Sigmoid colon (tissue), 7 donors: ENCODE measurements around the gene ARHGAP1. TPM values are rescaled to one million over a fixed set of nuclear protein-coding genes. Genes with fewer than 3 reads are reported as not detected.

Source experiments
- DNase-seq: peaks from one replicate; pipeline ENCODE4 v3.0.0-alpha.2; 2019
- H3K27ac ChIP-seq, 4 donors: fragments of 200-600 bp; sonication (generic); one replicate each; pipeline ENCODE4 v1.5.1; 2016 to 2019; ENCODE audit warnings: mild to moderate bottlenecking in 1 of 4
- H3K27me3 ChIP-seq, 3 donors: fragments of 200-600 bp; sonication (generic); one replicate each; pipeline ENCODE4 v1.5.1; 2019; ENCODE audit warnings: mild to moderate bottlenecking in 1 of 3
- H3K36me3 ChIP-seq, 4 donors: fragments of 200-600 bp; sonication (generic); one replicate each; pipeline ENCODE4 v1.5.1; 2016 to 2019
- H3K4me1 ChIP-seq, 4 donors: fragments of 200-600 bp; sonication (generic); one replicate each; pipeline ENCODE4 v1.5.1; 2017 to 2019
- H3K4me3 ChIP-seq, 4 donors: fragments of 200-600 bp; sonication (generic); one replicate each; pipeline ENCODE4 v1.5.1; 2017 to 2019; ENCODE audit warnings: mild to moderate bottlenecking in 2 of 4, moderate library complexity in 1 of 4
- H3K9me3 ChIP-seq, 4 donors: fragments of 200-600 bp in 3 of 4; sonication (generic) in 3 of 4; one replicate each; pipeline versions ENCODE4 v1.5.1 to v1.6.1; 2013 to 2019
- EP300 ChIP-seq, 4 donors: sonication (generic); formaldehyde crosslinking; IDR thresholded peaks; one replicate each; pipeline ENCODE4 v1.6.1; 2017; ENCODE audit warnings: antibody characterized with exemption in 4 of 4
- POLR2A ChIP-seq, 2 donors: fragments of 450-650 bp; IDR thresholded peaks; one replicate each; pipeline ENCODE4 v1.6.1; 2016; ENCODE audit warnings: antibody characterized with exemption in 2 of 2, mild to moderate bottlenecking in 2 of 2, moderate library complexity in 2 of 2
- POLR2AphosphoS5 ChIP-seq, 4 donors: sonication (generic); formaldehyde crosslinking; IDR thresholded peaks; one replicate each; pipeline ENCODE4 v1.6.1; 2017; ENCODE audit warnings: antibody characterized with exemption in 4 of 4
- WGBS, 2 donors: extraction: QIAGEN DNeasy Blood & Tissue Kit; methylation state at CpG; one replicate each; pipeline ENCODE4 v1.1.7; 2013; 5-methylcytosine and 5-hydroxymethylcytosine counted together
- intact Hi-C: fragments of 100-400 bp; cut with DNase I; formaldehyde crosslinking; loops from one replicate; pipeline ENCODE4 v1.15.1; 2023
- polyA plus RNA-seq, 3 donors: library from polyadenylated mRNA; stranded (reverse); fragments of 200-250 nt; gene quantifications; one replicate each; pipeline ENCODE4 v1.2.3, GENCODE V29; 2013
- total RNA-seq, 4 donors: library from RNA; depleted of rRNA; stranded (reverse); fragments of >200 nt; gene quantifications; one replicate each; pipeline ENCODE4 v1.1.0, GENCODE V29; 2016
- TF ChIP-seq, protein P1 (sequence below), 4 experiments: fragments of 450-650 bp in 3 of 4; fragments of 200-600 bp in 1 of 4; IDR thresholded peaks; one replicate each; pipeline ENCODE4 v1.5.1; 2016 to 2019; ENCODE audit warnings: antibody characterized with exemption in 4 of 4, mild to moderate bottlenecking in 3 of 4, moderate library complexity in 2 of 4
- donor health status: healthy with polysubstance abuse.
- donor health status: Bipolar disorder and iron deficiency.
- donor health status: healthy.

ARHGAP1 gene
- total and polyA plus RNA-seq, 7 donors = 25.0 to 78.2 (median 41.2) TPM

DNA sequence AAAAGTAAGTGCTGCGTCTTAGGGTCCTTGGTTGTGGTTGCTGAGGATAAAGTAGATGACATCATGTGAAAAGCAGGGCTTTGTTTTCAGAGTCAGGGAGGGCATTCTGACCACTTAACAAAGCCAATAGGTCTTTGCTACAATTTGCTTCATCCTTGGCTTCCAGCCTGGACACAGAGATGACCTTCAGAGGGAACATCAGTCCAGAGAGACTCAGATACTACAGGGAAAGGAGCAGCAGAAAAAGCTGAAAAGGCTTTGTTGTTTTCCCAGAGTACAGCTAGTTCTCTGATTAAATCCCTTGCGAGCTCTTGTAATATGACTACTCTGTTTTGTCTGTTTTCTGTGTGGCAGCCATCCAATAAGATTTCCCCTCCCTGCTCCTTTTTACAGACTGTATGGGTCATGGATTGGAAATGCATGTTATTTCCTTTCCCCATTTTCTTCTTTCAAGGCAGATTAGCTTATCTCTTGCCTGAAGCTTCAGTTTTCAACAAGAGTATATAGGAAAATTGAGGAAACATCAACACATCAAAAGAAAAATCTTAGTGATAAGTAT lies 51.2 kb downstream of the ARHGAP1 start:
- H3K27me3 ChIP-seq = no peaks in the 10 kb centered on the region
- intact Hi-C loops = no loop called here

DNA sequence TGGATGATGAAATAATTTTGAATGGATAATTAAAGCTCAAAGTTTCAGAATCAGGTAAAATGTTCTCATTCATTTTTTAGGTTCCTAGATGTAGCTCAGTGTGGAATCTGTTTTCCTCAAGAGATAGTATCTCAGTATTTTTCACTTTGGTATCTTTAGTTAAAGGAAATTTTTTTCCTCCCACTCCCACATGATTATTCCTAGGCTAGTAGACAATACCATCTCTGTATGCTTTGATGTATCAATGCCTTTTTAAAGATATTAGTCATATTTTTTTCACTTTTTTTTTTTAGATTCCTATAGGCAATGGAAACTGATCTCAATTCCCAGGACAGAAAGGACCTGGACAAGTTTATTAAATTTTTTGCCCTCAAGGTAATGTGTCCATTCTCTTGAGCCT lies 56.4 kb downstream of the ARHGAP1 start:
- no peaks in the 10 kb centered on the region for H3K27me3 ChIP-seq
- H3K4me3 ChIP-seq = no peak overlapping the region
- no peaks in the 10 kb centered on the region for H3K9me3 ChIP-seq
- TF ChIP-seq POLR2AphosphoS5 (IDR thresholded peaks at IDR 0.05) = no peak
- no peak for TF ChIP-seq POLR2A (IDR thresholded peaks at IDR 0.05)
- no peak for TF ChIP-seq EP300 (IDR thresholded peaks at IDR 0.05)
- TF ChIP-seq, protein P1, sequence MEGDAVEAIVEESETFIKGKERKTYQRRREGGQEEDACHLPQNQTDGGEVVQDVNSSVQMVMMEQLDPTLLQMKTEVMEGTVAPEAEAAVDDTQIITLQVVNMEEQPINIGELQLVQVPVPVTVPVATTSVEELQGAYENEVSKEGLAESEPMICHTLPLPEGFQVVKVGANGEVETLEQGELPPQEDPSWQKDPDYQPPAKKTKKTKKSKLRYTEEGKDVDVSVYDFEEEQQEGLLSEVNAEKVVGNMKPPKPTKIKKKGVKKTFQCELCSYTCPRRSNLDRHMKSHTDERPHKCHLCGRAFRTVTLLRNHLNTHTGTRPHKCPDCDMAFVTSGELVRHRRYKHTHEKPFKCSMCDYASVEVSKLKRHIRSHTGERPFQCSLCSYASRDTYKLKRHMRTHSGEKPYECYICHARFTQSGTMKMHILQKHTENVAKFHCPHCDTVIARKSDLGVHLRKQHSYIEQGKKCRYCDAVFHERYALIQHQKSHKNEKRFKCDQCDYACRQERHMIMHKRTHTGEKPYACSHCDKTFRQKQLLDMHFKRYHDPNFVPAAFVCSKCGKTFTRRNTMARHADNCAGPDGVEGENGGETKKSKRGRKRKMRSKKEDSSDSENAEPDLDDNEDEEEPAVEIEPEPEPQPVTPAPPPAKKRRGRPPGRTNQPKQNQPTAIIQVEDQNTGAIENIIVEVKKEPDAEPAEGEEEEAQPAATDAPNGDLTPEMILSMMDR (IDR thresholded peaks at IDR 0.05) = no peak
- intact Hi-C loops = no loop called here
- H3K27ac ChIP-seq = no peak overlapping the region
- peaks cover 0 to 5% (median 2%) of the 10 kb centered on the region in 4 donors for H3K4me1 ChIP-seq
- peaks cover 5 to 49% (median 25%) of the 10 kb centered on the region in 4 donors for H3K36me3 ChIP-seq
- DNase-seq = no peak

More for the DNA sequence above, 51.2 kb downstream of the ARHGAP1 start:
- H3K9me3 ChIP-seq = no peaks in the 10 kb centered on the region
- TF ChIP-seq POLR2AphosphoS5 (IDR thresholded peaks at IDR 0.05) = peak in 3 of 4 donors; percentile 38 to 66 (median 51)
- no peak for TF ChIP-seq EP300 (IDR thresholded peaks at IDR 0.05)
- H3K27ac ChIP-seq = peak overlapping the region; percentile 53 to 75 (median 55)
- peaks cover 0 to 13% (median 3%) of the 10 kb centered on the region in 4 donors for H3K4me1 ChIP-seq
- H3K4me3 ChIP-seq = no peak overlapping the region
- peaks cover 12 to 98% (median 55%) of the 10 kb centered on the region in 4 donors for H3K36me3 ChIP-seq
- WGBS, 2 donors = 81 to 86% methylated on average over 2 of the region's 2 CpGs
- peak; percentile 88 for DNase-seq

DNA sequence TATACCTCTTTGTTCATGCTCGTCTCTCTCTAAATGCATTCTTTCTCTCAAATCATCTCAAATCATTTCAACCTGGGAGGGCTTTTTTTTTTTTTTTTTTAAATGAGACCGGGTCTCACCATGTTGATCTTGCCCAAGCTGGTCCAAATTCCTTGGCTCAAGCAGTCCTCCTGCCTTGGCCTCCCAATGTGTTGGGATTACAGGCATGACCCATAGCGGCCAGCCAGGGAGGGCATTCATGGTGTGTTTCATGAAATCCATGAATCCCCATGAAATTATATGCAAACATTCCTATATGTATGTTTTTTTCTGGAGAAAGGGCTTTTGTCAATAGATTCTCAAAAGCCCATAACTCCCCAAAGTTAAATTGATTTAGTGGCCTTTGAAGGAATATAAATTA lies 56.9 kb downstream of the ARHGAP1 start:
- Histone ChIP-seq H3K9me3 (no peaks in the 10 kb centered on the region), H3K4me1 (peaks cover 0 to 5% (median 2%) of the 10 kb centered on the region in 4 donors), H3K4me3 (no peak overlapping the region), H3K36me3 (peaks cover 5 to 46% (median 25%) of the 10 kb centered on the region in 4 donors), H3K27me3 (no peaks in the 10 kb centered on the region), H3K27ac (no peak overlapping the region)
- WGBS, 2 donors = 84 to 97% methylated on average over 3 of the region's 3 CpGs
- no peak for TF ChIP-seq POLR2AphosphoS5 (IDR thresholded peaks at IDR 0.05)
- TF ChIP-seq POLR2A (IDR thresholded peaks at IDR 0.05) = no peak
- no peak for TF ChIP-seq EP300 (IDR thresholded peaks at IDR 0.05)
- TF ChIP-seq, protein P1 (IDR thresholded peaks at IDR 0.05) = no peak
- no peak for DNase-seq
- intact Hi-C loops = no loop called here

DNA sequence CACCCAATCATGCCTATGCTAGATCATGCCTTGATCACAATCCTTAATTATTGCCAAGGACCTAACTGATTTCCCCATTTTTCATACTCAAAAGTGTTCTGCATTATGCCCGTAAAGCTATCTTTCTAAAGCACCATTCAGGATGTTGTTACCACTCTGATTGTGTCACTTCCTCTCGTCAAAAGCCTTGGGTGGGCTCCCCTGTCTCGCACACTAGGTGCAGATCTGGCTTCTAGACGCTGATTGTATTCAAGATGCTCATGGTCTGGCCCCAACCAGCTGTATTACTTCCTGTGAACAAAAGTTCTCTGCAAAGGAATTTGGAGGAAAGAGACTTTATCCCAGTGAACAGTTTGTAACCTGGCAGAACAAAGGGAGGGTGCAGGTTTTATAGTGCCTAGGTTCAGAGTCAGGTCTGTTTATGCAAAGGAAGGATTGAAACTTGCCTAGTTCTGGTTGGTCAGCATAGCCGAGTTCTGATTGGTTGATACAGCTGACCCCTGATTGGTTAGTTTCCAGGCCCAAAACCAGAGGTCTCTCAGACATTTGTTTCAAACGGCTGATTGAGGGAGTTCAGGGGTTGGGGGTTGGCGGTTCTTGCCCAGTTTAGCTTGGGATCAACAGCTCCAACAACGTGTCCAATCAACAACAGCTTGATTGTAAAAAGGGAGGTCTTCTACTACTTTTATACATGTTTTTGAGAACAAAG lies 57.6 kb downstream of the ARHGAP1 start:
- no peaks in the 10 kb centered on the region for H3K27me3 ChIP-seq
- H3K27ac ChIP-seq = no peak overlapping the region
- H3K36me3 ChIP-seq = peaks cover 5 to 38% (median 22%) of the 10 kb centered on the region in 4 donors
- DNase-seq = no peak
- peaks cover 0 to 3% (median 0%) of the 10 kb centered on the region in 4 donors for H3K4me1 ChIP-seq
- no peaks in the 10 kb centered on the region for H3K9me3 ChIP-seq
- no peak overlapping the region for H3K4me3 ChIP-seq
- no peak for TF ChIP-seq POLR2AphosphoS5 (IDR thresholded peaks at IDR 0.05)
- TF ChIP-seq EP300 (IDR thresholded peaks at IDR 0.05) = no peak
- TF ChIP-seq, protein P1 (IDR thresholded peaks at IDR 0.05) = no peak
- no peak for TF ChIP-seq POLR2A (IDR thresholded peaks at IDR 0.05)
- 91 to 97% methylated on average over 8 of the region's 8 CpGs for WGBS, 2 donors
- intact Hi-C loops = no loop called here

DNA sequence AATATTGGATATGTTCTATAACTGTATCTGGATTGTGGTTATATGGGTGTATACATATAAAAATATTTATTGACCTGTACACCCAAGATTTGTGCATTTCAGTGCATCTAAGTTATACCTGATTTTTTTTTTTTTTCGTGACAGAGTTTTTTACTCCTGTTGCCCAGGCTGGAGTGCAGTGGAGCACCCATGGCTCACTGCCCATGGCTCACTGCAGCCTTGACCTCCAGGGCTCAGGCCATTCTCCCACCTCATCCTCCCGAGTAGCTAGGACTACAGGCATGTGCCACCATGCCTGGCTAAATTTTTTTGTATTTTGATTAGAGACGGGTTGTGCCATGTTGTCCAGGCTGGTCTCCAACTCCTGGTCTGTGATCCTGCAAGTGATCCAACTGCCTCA lies 58.8 kb downstream of the ARHGAP1 start:
- H3K4me1 ChIP-seq = no peaks in the 10 kb centered on the region
- no peak for TF ChIP-seq EP300 (IDR thresholded peaks at IDR 0.05)
- TF ChIP-seq, protein P1 (IDR thresholded peaks at IDR 0.05) = no peak
- TF ChIP-seq POLR2AphosphoS5 (IDR thresholded peaks at IDR 0.05) = no peak
- TF ChIP-seq POLR2A (IDR thresholded peaks at IDR 0.05) = no peak
- no peaks in the 10 kb centered on the region for H3K9me3 ChIP-seq
- no peak overlapping the region for H3K27ac ChIP-seq
- H3K36me3 ChIP-seq = peaks cover 0 to 34% (median 11%) of the 10 kb centered on the region in 4 donors
- no peak for DNase-seq
- 92% methylated on average over 3 of the region's 3 CpGs for WGBS, 2 donors
- intact Hi-C loops = no loop called here
- no peaks in the 10 kb centered on the region for H3K27me3 ChIP-seq
- no peak overlapping the region for H3K4me3 ChIP-seq
